GDM1 (cell line): ENCODE results near the gene KREMEN1.
"Not testable (repeated sequence)": the region's sequence is repeated elsewhere in the genome, so short reads cannot be mapped to it uniquely, and the experiment has no call there.

Experiments
- DNase-seq: peaks from one replicate; lab custom pipeline; 2025; lab: John Stamatoyannopoulos, UW

The KREMEN1 gene

DNA sequence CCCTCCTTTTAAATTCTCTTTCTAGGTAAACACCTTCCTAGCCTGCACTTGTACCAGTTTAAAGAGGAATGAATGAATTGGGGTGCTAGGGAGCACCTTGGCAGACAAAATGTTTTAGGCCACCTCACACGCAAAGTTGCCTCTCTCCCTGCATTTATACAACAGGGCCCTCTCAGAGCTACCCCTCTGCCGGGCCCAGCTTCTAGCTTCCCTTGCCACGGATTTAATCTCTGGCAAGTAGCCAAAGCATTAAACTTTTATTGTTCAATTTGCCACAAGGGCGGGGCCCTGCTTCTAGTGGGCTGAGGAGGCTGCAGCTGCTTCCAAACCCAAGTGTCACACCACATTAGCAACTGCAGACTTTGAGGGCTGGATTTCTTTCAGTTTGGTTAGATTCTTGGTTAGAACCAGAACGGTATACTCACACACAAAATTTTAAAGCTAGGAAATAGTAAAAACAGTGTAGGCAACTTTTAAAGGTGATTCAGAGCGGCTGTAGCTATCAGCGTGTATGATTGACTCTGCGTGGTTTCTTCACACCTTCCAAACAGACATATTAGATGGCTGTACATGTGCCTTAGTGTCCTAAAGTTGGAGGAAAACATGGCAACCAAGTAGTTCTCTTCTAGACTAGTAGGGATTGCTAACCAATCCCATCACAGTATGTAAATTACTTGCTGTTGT, 6.5 kb downstream of the KREMEN1 start:
- no peak for DNase-seq

DNA sequence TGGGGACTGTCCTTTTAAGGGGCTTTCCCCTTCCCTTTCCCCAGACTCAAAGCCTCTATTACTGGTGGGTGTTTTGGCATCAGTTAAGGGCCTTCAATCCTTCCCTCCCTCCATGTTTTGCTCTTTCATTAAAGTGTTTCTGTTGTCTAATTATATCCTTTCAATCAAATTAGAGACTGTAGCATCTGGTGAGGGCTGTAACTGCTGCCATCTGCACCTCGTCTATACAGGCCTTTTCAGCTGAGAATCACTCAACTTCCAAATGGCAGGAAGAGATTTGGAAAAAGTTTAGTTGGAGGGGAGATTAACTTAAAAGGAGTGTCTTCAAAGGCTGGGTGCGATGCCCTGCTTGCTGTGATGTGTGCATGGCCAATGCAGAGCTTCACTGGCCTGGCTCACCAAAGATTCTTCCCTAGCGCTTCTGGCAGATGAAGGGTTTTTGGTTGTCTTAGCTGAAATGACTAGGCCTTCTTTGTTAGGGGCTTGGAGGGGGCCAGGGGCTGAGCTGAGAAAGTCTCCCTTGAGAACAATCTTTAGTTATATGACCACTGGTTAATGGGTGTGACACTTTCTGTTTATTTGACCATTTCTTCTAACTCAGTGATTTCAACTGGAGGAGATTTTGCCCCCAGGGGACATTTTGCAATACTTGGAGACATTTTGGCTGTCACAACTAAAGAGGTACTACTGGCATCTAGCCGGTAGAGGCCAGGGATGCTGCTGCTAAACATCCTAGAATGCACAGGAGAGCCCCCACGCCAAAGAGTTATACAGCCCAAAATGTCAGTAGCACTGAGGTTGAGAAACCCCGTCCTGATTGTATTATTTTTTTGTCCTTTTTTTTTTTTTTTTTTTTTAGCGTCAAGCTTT, 7.5 kb downstream of the KREMEN1 start:
- no peak for DNase-seq

DNA sequence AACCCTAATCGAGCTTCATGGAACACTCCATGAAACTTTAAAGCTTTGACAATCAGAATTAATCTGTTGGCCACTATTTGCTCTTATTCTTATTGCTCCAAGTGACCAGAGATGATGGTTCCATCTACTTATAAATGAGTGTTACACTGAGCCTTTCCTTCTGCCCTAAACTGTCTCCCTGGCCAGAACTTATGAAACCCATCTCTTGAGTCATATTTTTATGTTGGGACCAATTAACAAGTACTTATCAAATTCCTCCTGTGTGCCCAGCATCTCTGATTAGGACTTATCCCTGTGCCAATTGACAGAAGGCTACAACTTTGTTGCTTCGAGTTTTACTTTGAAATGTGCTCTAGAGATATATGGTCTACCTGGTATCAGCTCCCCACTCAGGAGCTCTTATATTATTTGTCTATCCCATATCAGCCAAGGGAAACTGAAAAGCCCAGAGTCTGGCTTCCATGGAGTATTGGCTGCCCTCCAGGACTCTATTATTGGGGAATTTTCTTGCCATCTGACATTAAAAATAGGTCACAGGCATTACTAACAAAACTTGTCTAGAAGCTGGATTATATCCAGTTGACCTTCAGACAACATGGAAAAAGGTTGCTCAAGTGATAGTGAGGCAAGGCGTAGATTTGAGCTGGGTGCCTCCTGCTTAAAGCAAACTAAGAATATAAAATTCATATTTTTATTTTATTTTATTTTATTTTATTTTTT, 8.8 kb downstream of the KREMEN1 start:
- DNase-seq: no peak

- no peak for DNase-seq
These were observed 10.2 kb downstream of the KREMEN1 start for GRCh38 chr22:29082826-29083545.

GRCh38 chr22:29083576-29083932, 10.7 kb downstream of the KREMEN1 start:
- DNase-seq: not testable (repeated sequence)

DNA sequence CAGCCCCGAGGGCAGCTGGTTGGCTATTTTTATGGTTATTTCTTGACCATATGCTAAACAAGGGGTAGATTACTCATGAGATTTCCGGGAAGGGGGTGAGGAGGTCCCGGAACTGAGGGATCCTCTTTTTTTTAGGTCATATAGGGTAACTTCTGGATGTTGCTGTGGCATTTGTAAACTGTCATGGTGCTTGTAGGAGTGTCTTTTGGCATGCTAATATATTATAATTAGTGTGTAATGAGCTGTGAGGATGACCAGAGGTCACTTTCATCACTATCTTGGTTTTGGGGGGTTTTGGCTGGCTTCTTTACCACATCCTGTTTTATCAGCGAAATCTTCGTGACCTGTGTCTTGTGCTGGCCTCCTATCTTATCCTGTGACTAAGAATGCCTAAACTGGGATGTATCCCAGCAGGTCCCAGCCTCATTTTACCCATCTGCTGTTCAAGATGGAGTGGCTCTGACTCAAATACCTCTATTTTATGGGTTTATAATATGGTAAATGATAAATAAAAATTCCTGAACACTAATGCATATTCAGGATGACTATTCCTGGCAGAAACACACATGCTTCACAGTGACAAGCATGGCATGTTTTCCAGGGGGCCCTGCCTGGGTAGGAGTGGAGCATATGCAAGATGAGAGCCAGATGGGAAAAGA, 11.2 kb downstream of the KREMEN1 start:
- no peak for DNase-seq

DNA sequence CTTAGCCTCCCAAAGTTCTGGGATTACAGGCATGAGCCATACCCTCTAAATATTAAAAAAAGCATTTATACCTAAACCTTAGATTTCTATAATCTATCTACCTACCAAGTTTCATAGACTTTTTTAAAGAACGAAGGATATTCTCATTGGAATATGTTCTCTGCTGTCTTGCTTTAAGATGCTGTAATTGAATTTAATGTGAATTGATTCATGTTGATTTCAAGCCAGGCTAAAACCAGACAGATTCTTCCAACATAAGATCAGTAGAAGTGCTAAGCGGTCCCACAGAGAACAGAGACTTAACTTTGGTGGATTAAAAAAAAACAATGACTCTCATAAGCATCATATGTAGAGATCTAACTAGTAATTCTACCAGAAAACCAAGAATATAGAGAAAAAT, 14.2 kb downstream of the KREMEN1 start:
- DNase-seq: no peak

DNA sequence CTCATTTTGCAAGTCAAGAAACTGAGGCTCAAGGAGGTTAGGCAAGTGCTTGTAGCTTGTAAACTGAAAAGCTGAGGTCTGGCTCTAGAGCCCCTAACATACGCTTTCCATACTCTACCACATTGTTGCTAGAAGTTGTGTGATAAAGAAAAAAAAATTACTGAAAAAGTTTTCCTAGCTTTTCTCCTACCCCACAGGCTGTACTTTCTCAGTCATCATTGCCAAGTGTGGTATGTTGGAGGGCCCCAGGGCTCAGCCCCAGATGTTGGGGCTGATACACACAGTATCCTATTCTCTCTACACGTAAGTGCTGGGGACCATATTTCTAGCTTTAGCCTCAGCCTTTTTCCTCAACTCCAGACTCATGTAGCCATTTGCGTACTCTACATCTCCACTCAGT, 16.0 kb downstream of the KREMEN1 start:
- DNase-seq: no peak

GRCh38 chr22:29089507-29089906, 16.7 kb downstream of the KREMEN1 start:
- DNase-seq: no peak

DNA sequence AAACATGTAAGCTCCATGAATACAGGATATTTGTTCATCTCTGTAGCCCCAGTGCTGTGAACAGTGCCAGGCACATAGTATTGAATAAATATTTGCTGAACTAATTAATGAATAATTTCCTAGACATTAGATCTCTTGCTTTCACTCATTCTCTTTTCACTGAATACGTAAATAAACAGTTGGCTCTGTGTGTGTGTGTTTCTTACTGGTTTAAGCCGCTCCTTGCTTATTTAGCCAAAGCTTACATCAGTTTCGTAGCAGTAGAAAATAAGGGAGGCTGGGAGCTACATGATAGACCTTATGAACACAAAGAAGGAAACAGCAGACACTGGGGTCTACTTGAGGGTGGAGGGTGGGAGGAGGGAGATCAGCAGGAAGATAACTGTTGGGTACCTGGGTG, 17.2 kb downstream of the KREMEN1 start:
- no peak for DNase-seq

DNA sequence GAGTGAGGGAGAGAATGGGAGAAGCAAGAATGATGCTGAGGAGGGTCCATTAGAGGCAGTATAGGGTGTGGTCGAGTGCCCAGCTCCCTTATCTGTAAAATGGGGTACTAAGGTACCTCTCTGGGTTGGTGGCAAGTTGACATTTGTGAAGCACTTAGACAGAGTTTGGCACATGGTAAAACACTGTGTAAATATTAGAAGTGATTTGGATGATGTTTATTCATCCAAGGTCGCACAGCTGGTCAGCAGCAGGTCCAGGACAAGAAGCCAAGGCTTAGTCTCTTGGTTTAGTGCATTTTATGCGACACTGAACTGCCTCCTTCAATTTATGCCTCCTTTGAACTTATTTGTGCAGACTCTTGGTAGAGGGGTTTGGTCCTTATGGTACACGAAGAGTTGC, 19.4 kb downstream of the KREMEN1 start:
- no peak for DNase-seq

GRCh38 chr22:29093030-29093429, 20.2 kb downstream of the KREMEN1 start:
- DNase-seq: no peak

DNA sequence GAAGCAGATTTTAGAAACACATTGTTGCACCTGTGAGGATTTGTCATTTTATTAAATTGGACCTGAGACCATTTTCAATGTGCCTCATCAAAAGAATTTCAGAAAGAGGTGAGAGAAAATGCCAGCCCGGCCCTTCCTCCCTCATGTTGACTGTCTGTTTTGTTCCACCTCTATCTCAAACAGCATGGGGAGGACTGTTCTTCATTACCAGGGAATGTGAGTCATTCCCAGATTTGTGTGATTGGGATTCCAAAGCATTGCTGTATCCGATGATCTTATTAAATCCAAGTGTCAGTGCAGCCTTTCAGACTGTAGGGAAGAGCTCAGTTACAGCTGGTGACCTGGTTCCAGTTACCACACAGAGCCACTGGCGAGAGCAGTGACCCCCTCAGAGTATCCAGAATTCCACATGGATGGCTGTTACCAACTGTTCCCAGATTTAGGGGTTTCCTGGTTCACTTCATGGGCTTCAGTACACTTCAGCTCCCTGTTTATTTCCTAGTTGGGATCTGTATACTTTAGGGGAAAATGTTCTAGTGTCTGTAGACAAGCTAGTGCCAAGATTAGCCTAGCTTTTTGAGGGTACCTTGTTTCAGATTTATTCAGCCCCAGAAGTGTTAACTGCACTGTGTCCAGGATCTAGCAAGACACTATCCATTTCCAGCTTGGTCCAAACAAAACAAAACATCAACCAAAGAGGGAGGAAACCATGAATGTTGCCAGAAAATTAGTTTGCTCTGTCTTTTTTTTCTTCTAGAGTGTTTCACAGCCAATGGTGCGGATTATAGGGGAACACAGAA, 20.9 kb downstream of the KREMEN1 start:
- DNase-seq: no peak

GRCh38 chr22:29095459-29095858, 22.6 kb downstream of the KREMEN1 start:
- no peak for DNase-seq

GRCh38 chr22:29096736-29097669, 24.2 kb downstream of the KREMEN1 start:
- no peak for DNase-seq

DNA sequence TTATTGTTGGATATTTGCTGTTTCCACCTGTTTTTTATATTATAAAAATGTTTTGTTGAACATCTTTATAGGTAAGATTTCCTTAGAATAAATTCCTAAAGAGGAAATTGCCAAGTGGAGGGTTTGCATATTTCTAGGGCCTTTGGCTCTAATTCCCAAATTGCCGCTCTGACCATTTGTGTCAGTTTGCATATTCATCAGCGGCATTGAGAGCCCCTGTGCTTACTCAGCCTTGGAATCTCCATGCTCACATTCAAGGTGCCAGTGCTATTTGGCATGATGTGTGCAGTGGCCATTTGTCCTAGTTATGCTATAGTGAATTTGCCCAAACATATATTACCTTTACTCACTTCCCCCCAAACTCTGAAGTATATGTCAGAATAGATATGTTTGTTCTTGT, 25.5 kb downstream of the KREMEN1 start:
- no peak for DNase-seq

- no peak for DNase-seq
These were observed 29.5 kb downstream of the KREMEN1 start for GRCh38 chr22:29102300-29102699.

GRCh38 chr22:29103121-29103520, 30.3 kb downstream of the KREMEN1 start:
- DNase-seq: no peak

- no peak for DNase-seq
These were observed 32.6 kb downstream of the KREMEN1 start for GRCh38 chr22:29105468-29105867.

DNA sequence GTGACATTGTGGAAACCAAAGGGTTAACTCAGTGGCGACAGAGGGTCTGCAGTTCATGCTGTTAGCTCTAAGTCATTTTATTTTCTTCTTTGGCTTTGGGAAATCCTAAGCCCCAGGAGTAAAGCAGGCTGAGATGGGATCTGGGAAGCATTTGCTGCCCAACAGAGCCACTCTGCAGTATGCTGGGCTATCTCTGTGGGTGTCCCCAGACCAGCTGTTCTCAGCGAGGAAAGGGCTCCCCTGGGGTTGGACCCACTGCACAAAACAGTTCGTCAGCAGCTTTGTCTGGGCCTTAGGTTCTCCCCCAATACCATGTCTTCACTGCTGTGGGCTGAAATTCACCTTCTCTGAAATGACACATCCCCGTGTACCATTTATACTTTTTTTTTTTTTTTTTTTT, 34.0 kb downstream of the KREMEN1 start:
- no peak for DNase-seq
